ENCODE results near the gene ZRANB1.

The ZRANB1 gene

DNA sequence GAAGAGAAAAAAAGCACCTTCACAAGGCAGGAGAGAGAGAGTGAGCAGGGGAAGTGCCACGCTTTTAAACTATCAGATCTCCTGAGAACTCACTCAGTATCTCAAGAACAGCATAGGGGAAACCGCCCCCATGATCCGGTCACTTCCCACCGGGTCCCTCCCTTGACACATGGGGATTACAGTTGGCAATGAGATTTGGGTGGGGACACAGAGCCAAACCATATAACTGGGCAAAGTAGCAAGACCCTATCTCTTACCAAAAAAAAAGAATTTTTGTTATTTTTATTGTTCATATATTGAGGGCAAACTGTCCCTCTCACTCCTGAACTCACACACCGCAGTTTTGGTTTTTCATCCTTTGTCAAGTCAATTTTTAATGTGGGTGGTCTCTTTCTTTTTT lies 18.2 kb upstream of the ZRANB1 start:
- no peak for DNase-seq

DNA sequence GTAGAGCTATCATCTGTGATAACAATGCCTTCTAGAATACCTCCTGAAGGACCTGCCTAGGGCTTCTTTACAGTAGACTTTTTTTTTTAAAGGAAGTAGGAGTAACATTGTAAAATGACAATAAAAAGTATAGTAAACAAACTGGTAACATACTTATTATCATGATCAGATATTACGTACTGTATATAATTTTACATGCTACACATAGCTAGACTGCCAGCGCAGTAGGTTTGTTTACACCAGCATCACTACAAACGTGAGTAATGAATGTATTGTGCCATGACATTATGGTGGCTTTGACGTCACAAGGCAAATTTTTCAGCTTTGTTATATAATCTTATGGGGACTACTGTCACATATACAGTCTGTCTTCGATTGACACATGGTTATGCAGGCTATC lies 15.4 kb upstream of the ZRANB1 start:
- DNase-seq: no peak

DNA sequence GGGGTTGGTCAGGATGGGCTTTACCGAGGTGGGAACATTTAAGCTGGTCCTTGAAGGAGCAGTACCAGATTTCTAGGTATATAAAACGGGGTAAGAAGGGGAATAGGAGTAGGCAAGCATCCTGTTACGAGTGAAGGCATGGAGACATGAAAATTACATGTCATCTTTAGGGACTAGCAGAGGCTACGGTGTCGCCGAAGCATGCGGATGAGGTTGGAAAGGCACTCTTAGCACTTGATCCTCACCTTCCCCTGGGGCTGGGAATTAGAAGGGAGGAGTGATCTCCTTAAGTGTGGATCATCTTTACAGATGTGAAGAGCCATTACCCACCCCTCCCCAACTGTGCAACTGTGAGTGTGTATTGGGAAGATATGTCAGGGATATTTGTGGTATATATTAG lies 13.8 kb upstream of the ZRANB1 start:
- DNase-seq: no peak

DNA sequence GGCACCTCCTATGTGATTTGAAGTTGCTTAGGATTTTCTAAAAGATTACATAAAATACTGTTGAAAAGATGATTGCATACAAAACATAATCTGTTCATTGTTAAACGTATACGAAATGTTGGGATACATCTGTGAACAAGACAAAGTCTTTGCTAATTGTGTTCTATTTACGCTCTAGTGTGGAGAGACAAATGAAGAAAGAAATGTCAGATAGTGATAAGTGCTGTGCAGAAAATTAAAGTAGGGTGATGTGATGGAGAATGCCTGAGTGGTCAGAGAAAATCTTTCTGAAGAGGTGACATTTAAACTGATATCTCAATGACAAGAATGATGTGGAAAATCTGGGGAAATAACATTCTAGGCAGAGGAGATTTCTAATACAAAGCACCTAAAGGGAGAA lies 13.4 kb upstream of the ZRANB1 start:
- DNase-seq: no peak

DNA sequence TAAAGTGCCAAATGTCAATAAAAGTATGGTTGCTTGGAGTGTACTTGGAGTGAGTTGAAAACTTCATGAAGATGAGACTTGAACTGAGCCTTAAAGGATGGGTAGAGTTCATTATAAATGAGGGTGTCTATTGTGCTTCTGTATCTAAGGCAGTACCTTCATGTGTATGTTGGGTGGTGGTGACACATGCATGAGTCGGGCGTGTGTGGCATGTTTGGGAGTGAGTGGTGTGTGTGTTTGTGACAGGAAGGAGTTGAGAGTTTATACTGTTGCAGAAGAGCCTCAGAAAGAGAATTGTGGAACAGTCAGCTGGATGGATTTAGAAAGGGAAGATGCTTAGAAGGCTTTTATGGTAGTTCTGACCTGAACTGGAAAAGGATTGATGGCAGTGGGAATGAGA lies 6.0 kb upstream of the ZRANB1 start:
- no peak for DNase-seq

DNA sequence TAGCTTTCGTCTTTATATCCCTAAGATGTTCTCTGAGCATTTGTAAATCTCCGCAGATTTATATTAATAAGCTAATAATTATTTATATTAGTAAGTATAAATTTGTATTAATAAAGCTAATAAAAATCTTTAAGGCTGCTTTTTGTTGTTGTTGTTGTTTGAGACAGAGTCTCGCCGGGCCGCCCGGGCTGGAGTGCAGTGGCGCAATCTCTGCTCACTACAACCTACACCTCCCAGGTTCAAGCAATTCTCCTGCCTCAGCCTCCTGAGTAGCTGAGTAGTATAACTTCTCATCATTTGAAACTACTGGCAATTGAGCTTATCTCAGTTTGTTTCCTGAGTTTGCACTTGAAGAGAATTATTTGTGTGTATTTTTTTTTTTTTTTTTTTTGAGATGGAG lies 5.1 kb upstream of the ZRANB1 start:
- DNase-seq: no peak

DNA sequence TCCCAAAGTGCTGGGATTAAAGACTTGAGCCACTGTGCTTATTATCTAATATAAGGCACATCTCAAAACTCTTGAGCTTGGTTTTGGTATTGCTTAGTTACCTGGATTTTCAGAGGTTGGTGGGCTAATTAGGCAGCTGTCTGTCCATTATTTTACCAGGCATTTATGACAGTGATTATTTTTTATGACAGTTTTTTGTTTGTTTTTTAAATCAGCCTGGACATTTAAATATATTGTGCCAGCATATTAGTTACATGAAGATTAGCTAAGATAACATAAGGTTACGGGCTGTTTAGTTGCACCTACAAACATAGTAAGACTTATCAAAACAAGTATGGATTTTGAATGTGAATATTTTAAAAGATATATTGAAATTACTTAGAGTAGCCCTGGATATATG lies 2.6 kb upstream of the ZRANB1 start:
- DNase-seq: no peak

DNA sequence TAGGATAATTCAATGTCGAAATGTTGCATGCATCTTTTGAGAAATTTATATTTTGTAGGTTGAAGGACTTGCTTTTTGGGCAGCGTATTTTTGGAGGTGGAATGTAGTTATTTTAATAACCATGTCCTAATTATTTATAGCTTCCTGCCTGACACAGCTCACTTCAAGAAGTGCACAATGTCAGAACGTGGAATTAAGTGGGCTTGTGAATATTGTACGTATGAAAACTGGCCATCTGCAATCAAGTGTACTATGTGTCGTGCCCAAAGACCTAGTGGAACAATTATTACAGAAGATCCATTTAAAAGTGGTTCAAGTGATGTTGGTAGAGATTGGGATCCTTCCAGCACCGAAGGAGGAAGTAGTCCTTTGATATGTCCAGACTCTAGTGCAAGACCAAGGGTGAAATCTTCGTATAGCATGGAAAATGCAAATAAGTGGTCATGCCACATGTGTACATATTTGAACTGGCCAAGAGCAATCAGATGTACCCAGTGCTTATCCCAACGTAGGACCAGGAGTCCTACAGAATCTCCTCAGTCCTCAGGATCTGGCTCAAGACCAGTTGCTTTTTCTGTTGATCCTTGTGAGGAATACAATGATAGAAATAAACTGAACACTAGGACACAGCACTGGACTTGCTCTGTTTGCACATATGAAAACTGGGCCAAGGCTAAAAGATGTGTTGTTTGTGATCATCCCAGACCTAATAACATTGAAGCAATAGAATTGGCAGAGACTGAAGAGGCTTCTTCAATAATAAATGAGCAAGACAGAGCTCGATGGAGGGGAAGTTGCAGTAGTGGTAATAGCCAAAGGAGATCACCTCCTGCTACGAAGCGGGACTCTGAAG lies 620 bp downstream of the ZRANB1 start:
- no peak for DNase-seq

DNA sequence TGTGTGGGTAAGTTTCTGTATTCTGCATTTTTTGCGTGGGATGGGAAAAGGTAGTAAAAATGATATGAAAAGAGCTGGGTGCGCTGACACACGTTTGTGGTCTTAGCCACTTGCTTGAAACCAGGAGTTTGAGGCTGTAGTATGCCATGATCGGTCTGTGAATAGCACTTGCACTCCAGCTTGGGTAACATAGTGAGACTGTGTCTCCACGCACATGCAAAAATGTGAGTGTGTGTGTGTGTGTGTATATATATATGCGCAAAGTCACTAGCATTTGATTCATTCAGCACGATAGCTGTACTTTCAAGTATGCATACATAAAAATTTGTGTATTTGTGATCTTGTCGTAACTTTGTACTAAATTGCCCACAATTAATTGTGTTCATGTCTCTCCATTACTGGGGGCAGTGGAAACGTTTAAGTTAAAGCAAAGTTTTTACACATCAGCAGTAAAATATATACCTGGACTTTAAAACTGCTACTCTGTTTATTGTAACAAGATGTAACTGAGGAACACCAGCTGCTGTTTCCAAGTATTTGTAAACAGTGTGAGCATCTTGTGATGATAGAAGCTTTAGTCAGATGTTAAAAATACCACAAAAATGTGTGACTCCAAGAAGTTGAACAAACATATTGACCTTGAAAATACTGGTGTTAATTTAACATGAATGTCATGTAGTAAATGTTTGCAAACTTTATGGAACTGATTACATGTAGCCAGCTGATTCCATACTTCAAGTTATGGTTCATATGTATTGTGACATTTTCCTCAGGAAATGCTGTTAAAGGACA lies 1.6 kb downstream of the ZRANB1 start:
- DNase-seq: no peak

DNA sequence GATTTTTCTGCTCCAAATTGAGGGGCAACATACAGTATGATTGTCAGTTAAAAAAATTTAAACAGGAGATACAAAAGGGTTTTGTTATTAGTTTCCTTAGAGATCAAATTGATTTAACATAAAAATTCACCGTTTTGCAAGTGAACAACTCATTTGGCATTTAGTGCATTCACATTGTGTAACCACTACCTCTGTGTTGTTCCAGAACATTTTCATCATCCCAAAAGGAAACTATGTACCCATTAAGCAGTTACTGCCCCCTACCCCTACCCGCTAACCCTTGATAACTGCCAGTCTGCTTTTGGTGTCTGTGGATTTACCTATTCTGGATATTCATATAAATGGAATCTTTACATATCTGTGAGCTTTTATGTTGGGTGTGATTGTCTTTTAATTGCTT lies 3.1 kb downstream of the ZRANB1 start:
- no peak for DNase-seq

DNA sequence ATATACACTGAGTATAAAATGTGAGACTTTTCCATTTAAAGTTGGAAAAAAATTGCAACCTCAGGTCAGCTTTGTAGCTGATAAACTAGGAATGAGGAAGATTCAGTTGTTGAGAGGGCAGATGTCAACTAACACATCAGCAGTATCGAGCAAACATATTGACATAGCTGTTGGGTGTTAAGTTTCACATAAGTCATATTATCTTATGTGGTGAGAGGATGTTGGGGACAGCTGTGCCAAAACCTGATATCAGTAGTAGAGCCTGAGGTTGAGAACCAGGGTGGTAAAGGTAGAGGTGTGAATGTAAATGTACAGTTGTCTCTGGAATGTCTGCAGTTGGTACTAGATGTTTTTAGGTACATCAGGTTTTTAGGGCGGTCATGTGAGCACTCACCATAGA lies 5.0 kb downstream of the ZRANB1 start:
- DNase-seq: peak; percentile 2

DNA sequence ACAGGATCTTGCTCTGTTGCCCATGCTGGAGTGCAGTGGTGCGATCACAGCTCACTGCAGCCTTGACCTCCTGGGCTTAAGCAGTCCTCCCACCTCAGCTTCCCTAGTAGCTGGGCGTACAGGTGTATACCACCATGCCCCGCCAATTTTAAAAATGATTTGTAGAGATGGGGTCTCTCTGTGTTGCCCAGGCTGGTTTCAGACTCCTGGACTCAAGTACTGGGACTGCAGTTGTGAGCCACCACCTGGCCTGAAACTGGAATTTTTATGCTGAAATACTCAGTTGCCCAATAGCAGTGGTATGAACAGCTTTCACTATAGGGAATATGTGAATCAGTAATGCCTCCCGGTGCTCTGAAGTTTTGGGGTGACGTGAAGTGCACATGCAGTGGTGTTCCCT lies 7.6 kb downstream of the ZRANB1 start:
- no peak for DNase-seq

DNA sequence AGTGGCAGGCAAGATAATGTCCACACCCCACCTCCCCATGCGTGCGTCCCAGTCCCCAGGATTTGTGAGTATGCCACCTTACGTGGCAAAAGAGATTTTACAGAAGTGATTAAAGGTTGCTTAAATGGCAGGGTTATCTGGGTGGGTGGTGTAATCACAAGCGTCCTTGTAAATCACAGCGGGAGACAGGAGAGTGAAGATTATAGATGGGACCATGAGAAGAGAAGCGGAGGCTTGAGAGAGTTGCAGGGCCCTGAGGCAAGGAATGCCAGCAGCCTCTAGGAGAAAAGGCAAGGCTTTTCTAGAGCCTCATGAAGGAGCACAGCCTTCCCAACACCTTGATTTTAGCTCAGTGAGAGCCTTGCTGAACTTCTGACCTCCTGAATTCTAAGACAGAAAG lies 10.2 kb downstream of the ZRANB1 start:
- no peak for DNase-seq

DNA sequence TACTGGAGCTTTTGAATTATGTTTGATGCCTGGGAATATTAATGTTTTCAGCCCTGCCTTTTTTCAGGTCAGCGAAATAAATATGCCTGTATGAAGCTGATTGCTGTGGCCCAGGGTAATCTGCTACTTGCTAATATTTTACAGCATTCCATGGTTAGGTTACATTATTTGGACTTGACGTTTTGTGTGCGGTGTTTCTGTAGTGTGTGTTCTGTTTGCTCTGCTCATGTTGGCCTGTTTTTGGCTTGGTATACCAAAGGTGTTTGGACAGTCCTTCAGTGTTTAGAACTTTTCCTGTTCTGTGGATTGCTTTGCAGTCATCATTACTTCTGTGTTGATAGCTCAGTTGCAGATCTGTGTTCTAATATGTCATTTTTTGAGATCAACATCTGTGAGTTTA lies 11.5 kb downstream of the ZRANB1 start:
- no peak for DNase-seq

DNA sequence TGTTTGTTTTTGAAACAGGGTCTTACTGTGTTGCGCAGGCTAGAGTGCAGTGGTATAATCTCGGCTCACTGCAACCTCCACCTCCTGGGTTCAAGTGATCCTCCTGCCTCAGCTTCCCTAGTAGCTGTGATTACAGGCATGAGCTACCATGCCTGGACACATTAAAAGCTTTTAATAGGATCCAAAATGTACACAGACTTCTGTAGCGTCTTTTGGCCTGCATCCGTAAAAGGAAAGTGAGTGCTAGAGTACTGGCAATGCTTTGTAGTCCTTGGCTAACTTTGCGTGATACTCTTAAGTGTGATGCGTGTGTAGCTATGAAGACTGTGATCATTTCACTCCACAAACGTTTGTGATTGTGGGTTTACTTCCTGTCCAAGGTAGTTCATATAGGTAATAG lies 13.3 kb downstream of the ZRANB1 start:
- DNase-seq: no peak

DNA sequence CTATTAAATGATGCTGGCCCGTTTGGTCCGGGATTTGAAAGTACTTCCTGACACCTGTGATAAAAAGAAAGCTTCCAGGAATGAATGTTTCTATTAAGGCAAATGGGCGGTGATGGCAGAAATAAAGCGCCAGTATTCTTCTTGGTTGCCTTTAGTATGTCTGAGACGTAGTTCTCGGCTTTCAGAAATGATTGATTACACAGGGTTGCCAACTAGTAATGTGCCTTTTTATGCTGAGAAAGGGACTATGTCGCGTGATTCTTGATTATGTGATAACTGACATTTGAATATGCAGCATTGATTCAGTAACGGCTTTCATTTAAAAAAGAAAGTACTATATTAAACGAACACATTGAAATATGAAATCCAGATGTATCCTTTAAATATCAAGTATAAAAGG lies 13.9 kb downstream of the ZRANB1 start:
- no peak for DNase-seq

DNA sequence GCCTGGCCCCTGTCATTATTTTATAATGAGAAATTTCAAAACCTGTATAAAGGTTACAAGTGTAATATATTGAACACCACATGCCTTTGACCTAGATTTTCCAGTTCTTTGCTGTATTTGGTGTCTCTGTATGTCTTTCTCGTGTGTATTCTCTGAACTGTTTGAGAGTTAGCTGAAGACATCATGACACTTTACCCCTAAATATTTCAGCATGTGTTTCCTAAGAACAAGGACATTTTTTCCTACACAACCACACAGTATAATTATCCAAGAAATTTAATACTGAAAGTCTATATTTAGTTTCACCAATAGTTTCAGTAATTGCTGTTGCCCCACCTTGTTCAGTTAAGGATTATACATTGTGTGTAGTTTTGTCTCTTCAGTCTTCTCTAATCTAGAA lies 14.8 kb downstream of the ZRANB1 start:
- no peak for DNase-seq

DNA sequence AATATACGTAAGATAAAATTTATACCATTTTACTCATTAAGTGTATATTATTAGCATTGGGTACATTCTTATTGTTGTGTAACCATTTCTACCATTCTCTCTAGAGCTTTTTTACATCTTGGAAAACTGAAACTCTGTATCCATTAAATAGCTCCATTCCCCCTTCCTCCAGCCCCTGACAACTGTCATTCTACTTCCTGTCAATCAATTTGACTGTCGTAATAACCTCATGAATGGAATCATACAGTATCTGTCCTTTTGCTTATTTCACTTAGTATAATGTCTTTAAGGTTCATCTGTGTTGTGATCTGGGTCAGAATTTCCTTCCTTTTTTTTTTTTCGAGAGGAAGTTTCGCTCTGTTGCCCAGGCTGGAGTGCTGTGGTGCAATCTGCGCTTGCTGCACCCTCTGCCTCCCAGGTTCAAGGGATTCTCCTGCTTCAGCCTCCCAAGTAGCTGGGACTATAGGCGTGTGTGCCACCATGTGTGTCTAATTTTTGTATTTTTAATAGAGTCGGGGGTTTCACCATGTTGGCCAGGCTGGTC lies 15.6 kb downstream of the ZRANB1 start:
- DNase-seq: no peak

DNA sequence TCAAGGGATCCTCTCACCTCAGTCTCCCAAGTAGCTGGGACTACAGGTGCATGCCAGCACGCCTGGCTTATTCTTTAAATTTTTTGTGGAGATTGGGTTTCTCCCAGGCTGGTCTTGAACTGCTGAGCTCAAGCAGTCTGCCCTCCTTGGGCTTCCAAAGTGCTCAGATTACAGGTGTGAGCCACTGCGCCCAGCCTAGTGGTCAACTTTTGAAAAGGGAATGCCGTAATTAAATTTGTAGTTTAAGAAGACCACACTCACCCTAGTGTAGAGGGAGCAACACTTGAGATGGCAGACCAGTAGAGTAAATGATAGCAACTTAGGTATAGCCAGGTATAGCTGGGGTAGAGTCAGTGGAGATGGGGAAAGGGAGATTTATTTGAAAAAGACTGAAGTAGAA lies 17.6 kb downstream of the ZRANB1 start:
- no peak for DNase-seq

DNA sequence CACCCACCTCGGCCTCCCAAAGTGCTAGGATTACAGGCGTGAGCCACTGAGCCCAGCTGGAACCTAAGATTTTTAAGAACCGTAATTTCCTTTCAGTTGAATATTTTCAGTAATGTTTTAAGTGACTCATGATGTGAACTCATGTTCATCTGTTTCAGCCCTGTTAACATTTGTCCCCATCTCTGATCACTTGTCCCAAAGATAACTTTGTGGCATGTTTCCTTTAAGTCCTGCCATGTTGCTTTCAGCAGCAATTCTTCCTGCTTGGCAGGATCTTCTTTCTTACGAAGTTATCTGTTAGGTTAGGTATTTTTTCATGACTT lies 19.3 kb downstream of the ZRANB1 start:
- DNase-seq: no peak

DNA sequence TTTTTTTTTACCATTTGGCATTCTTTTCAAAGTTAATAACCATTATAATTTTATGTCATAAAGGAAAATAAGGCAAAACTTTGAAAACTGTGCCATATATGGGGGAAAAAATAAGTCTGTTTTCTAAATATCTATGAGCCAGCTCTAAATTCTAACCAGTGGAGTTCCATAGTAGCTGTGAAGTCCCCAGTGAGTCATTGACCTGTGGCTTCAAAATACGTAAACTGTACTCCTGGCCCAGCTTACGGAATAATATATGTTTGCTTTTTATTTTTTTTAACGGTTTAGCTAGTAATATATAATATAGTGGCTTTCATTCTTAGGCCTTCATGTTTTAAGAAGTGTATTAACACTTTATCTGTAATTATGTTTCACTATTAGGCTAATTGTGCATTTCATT lies 20.5 kb downstream of the ZRANB1 start:
- DNase-seq: no peak

DNA sequence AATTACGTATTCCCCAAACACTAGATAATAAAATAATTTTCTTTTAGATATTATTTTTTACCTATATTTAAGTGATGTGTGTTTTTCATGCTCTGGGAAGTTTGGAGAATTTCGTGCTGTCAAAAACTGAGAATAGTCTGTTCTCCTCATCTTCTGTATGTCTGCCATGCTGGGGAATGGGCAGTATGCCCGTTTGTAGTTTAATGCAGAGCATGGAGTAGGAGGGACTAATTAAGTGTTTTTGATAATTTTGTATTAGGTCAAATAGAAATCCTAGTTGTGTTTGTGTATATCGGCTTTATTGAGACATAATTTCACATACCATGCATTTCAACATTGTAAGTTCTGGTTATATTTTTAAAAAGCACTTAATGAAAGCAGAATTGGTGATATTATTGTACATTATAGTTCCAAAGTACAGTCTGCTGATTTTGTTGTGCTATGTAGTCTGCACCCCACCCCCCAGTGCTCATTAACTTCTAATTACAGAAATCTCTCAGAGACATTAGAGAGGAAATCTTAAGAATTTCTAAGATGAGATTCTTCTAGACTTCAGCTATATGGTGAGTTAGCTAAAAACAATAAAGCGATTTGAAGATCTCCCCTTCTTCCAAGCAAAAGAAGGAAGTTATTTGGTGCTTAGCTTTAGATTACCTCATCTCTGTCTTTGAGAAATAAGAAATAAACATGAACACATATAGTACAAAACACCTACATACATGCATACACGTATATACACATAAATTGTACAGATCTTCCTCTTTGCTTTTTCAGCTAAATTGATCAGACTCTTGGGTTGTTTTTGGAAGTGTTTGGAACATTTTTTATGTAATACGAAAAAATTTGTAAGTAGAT lies 22.2 kb downstream of the ZRANB1 start:
- DNase-seq: no peak

DNA sequence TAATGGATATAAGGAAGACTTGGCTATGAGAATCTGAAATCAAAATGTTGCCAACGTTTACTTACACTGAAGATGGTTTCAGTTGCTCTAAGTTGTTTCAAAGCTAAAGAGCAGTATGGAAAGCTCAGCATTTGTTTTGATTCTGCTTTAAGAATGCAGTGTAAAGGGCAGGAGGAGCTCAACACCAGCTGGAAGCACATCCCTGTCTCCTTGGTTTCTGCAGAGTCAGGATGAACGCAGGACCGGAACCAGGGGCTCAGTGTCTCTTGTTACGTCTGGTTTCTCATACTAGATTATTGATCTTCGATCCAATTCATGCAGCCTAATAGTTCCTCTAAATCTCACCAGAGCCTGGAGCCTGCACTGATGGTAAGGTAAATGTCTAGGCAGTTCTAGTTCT lies 24.1 kb downstream of the ZRANB1 start:
- no peak for DNase-seq

DNA sequence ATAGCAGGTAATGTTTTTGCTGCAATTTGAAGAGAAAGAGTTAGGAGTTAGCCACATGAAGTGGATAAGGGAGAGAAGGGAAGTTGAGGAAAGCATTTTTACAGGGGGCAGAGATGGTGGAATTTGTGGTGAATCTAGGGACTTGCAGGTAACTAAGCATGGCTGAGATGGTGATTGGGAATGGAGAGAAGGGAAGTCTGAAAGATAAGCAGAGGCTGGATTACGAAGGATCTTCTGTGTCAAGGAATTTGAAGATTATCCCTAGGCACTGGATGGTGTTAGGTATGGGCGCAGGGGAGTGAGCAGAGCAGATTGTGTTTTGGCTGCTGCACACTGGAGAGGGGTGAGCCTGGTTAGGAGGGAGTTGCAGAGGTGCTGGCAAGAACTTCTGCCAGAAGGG lies 25.3 kb downstream of the ZRANB1 start:
- no peak for DNase-seq
